GM19372 (cell line): ENCODE data around the gene FRMD4A.

ENCODE experiments used
- ATAC-seq: cut with Tn5 transposase; IDR thresholded peaks from one replicate; pipeline ENCODE4 v1.9.1; 2021; ENCODE audit warnings: mild to moderate bottlenecking, low read depth, moderate library complexity; ENCODE audit not compliant: unreplicated experiment

FRMD4A gene

GRCh38 chr10:14118953-14119352, 211.8 kb downstream of the FRMD4A start:
- ATAC-seq: no peak

- no peak for ATAC-seq
Measured at GRCh38 chr10:14116837-14117236, 213.9 kb downstream of the FRMD4A start.

GRCh38 chr10:14116021-14116420, 214.7 kb downstream of the FRMD4A start:
- no peak for ATAC-seq

- ATAC-seq: no peak
Measured at GRCh38 chr10:14114791-14115190, 215.9 kb downstream of the FRMD4A start.

- no peak for ATAC-seq
Measured at GRCh38 chr10:14112056-14112455, 218.7 kb downstream of the FRMD4A start.

GRCh38 chr10:14111208-14111607, 219.5 kb downstream of the FRMD4A start:
- ATAC-seq: no peak

GRCh38 chr10:14106828-14107227, 223.9 kb downstream of the FRMD4A start:
- ATAC-seq: no peak

GRCh38 chr10:14102056-14102455, 228.7 kb downstream of the FRMD4A start:
- no peak for ATAC-seq

- no peak for ATAC-seq
Measured at GRCh38 chr10:14099885-14100284, 230.8 kb downstream of the FRMD4A start.

- no peak for ATAC-seq
Measured at GRCh38 chr10:14093730-14094484, 236.8 kb downstream of the FRMD4A start.

- ATAC-seq: no peak
Measured at GRCh38 chr10:14092799-14093198, 237.9 kb downstream of the FRMD4A start.

GRCh38 chr10:14089556-14090292, 241.0 kb downstream of the FRMD4A start:
- no peak for ATAC-seq

- ATAC-seq: no peak
Measured at GRCh38 chr10:14087566-14087965, 243.2 kb downstream of the FRMD4A start.

- ATAC-seq: no peak
Measured at GRCh38 chr10:14086596-14086995, 244.1 kb downstream of the FRMD4A start.

- ATAC-seq: no peak
Measured at GRCh38 chr10:14084875-14085274, 245.8 kb downstream of the FRMD4A start.

- no peak for ATAC-seq
Measured at GRCh38 chr10:14080795-14081194, 249.9 kb downstream of the FRMD4A start.

GRCh38 chr10:14077430-14077829, 253.3 kb downstream of the FRMD4A start:
- no peak for ATAC-seq

- no peak for ATAC-seq
Measured at GRCh38 chr10:14074062-14074884, 256.5 kb downstream of the FRMD4A start.

- no peak for ATAC-seq
Measured at GRCh38 chr10:14072541-14072940, 258.2 kb downstream of the FRMD4A start.

GRCh38 chr10:14071956-14072355, 258.8 kb downstream of the FRMD4A start:
- ATAC-seq: no peak

GRCh38 chr10:14068601-14069250, 262.0 kb downstream of the FRMD4A start:
- ATAC-seq: no peak
